Bronchial epithelial cell (primary cell): ENCODE results near the gene CEP192. TPM values are rescaled to one million over a fixed set of nuclear protein-coding genes. Genes with fewer than 3 reads are reported as not detected.

ENCODE experiments used
- DNase-seq: peaks from one replicate; pipeline ENCODE4 v3.0.0-alpha.2; 2010; ENCODE audit warnings: low read depth
- FAIRE-seq: peaks from 2 replicates; lab custom pipeline; 2011; peaks lifted over from hg19 to GRCh38; lab: Jason Lieb, UNC
- H3K27me3 ChIP-seq: 2 replicates; pipeline ENCODE4 v1.5.1; 2011; ENCODE audit warnings: low read length; ENCODE audit not compliant: control insufficient read depth, insufficient read depth
- H3K36me3 ChIP-seq: 2 replicates; pipeline ENCODE4 v1.5.1; 2011; ENCODE audit warnings: low read length; ENCODE audit not compliant: control insufficient read depth, insufficient read depth
- H3K4me3 ChIP-seq: 2 replicates; pipeline ENCODE4 v1.5.1; 2011; ENCODE audit warnings: mild to moderate bottlenecking, low read depth, low read length, control low read depth
- total RNA-seq: library from RNA; depleted of rRNA; stranded (reverse); fragments of >200 nt; gene quantifications from 2 replicates; pipeline ENCODE4 v1.2.1, GENCODE V29; 2014
- TF ChIP-seq, protein P1 (sequence below): IDR thresholded peaks from 2 replicates; pipeline ENCODE4 v1.5.1; 2011; ENCODE audit warnings: mild to moderate bottlenecking, moderate library complexity, low read length, control low read depth, inconsistent platforms; ENCODE audit not compliant: insufficient read depth, severe bottlenecking

Gene CEP192
- total RNA-seq, 1 donor from 2014 or later: 25.8 TPM

DNA sequence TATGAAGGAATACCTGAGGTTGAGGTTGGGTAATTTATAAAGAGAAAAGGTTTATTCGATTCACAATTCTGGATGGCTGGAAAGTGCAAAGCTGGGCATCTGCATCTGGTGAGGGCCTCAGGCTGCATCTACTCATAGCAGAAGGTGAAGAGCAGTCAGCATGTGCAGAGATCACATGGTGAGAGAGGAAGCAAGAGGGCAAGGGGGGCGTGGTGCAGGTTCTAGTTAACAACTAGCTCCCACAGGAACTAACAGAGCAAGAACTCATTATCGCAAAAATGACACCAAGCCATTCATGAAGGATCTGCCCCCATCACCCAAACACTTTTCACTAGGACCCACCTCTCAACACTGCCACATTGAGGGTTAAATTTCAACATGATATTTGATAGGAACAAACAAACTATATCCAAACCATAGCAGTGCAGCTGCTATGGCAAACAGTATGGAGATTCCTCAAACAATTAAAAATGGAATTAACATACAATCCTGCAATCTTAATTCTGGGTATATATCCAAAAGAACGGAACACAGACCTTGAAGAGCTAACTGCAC is 154.6 kb downstream of the CEP192 start:
- H3K27me3 ChIP-seq: no peaks in the 10 kb centered on the region
- no peaks in the 10 kb centered on the region for H3K36me3 ChIP-seq
- FAIRE-seq (peak; percentile 62), DNase-seq (no peak)
- TF ChIP-seq, protein P1, sequence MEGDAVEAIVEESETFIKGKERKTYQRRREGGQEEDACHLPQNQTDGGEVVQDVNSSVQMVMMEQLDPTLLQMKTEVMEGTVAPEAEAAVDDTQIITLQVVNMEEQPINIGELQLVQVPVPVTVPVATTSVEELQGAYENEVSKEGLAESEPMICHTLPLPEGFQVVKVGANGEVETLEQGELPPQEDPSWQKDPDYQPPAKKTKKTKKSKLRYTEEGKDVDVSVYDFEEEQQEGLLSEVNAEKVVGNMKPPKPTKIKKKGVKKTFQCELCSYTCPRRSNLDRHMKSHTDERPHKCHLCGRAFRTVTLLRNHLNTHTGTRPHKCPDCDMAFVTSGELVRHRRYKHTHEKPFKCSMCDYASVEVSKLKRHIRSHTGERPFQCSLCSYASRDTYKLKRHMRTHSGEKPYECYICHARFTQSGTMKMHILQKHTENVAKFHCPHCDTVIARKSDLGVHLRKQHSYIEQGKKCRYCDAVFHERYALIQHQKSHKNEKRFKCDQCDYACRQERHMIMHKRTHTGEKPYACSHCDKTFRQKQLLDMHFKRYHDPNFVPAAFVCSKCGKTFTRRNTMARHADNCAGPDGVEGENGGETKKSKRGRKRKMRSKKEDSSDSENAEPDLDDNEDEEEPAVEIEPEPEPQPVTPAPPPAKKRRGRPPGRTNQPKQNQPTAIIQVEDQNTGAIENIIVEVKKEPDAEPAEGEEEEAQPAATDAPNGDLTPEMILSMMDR: no peak
- H3K4me3 ChIP-seq: no peak overlapping the region

- DNase-seq (no peak), FAIRE-seq (no peak)
- H3K27me3 ChIP-seq: no peaks in the 10 kb centered on the region
- TF ChIP-seq, protein P1: no peak
- H3K36me3 ChIP-seq: no peaks in the 10 kb centered on the region
- H3K4me3 ChIP-seq: no peak overlapping the region
These were observed 156.0 kb downstream of the CEP192 start for GRCh38 chr18:13147130-13147529.

- TF ChIP-seq, protein P1: no peak
- DNase-seq (no peak), FAIRE-seq (no peak)
- Histone ChIP-seq H3K36me3 (no peaks in the 10 kb centered on the region), H3K4me3 (no peak overlapping the region), H3K27me3 (no peaks in the 10 kb centered on the region)
These were observed 160.5 kb downstream of the CEP192 start for GRCh38 chr18:13151656-13152055.

GRCh38 chr18:13158428-13158827 is 167.3 kb downstream of the CEP192 start:
- Histone ChIP-seq H3K36me3 (no peaks in the 10 kb centered on the region), H3K4me3 (no peak overlapping the region), H3K27me3 (no peaks in the 10 kb centered on the region)
- TF ChIP-seq, protein P1: no peak
- DNase-seq: no peak
- no peak for FAIRE-seq

DNA sequence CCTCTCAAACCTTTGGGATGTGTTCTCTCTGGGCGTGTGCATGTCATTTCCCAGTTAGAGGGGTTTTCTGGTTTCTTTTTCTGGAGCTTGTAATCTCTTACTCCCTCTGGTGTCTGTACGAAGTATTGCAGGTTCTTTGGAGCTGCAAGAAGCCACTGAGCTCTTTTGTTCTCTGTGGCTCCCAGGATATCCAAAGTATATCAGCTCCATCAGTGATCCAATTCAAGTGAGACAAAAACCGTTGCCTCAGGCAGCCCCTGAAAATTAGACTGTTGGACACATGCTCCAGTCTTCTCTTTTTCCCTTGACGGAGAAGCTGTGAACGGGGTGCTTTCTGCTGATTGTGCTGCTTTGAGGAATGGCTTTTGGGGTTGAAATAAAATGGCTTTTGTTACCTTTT is 168.4 kb downstream of the CEP192 start:
- DNase-seq: peak; percentile 64
- TF ChIP-seq, protein P1: peak; percentile 76
- no peak for FAIRE-seq
- H3K36me3 ChIP-seq: no peaks in the 10 kb centered on the region
- H3K27me3 ChIP-seq: no peaks in the 10 kb centered on the region
- H3K4me3 ChIP-seq: no peak overlapping the region
